Measurements from ENCODE around the gene ZSCAN12.
"Not testable (repeated sequence)": the region's sequence is repeated elsewhere in the genome, so short reads cannot be mapped to it uniquely, and the experiment has no call there.

Gene ZSCAN12

DNA sequence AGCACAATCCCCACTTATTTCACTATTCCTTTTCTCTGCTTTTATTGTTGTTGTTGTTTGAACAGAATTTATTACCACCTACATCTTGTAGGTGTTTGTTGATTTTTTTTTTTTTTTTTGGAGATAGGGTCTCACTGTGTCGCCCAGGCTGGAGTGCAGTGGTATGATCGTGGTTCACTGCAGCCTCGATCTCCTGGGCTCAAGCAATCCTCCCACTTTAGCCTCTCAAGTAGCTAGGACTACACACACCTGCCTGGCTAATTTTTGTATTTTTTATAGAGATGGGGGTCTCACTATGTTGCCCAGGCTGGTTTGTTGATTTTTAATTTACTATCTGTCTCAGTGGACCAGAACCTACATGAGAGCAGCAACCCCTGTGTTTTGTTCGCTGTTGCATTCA, 3.6 kb downstream of the ZSCAN12 start:
- no peak for DNase-seq (ENCODE audit: low read depth in 2 of 2, low spot score in 1 of 2)

DNA sequence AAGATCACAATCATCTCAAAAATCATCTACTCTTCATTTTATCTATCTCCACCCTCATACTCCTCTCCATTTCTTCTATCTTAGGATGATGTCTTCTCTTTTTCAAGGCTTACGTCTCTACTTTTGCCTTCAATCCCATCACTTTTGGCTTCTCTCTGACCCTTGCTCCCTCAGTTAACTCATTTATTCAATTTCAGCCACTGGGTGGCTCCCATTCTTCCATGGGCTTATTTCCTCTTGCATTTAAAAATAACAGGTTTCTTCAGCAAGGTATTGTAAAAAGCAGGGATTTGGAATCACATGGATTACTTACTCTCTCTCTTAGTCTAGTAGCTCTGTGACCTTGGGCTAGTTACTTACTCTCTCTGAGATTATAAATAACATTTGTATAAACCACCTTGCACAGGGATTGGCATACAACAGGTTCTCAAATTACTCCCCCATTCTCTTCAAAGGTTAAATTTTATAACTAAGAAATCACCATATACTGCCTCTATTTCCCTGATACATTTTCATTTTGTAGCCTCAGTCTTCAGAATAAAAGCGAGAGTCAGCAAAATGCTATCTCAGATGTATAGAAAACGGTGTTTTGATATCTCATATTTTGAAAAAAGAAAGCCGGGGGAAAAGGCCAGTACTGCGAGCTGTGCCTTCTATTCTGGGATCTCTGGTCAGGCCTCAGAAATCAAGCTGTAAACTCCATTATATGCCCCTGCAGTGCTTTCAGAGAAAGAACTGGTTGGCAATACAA, 5.5 kb downstream of the ZSCAN12 start:
- DNase-seq (ENCODE audit: low read depth in 2 of 2, low spot score in 1 of 2): no peak

DNA sequence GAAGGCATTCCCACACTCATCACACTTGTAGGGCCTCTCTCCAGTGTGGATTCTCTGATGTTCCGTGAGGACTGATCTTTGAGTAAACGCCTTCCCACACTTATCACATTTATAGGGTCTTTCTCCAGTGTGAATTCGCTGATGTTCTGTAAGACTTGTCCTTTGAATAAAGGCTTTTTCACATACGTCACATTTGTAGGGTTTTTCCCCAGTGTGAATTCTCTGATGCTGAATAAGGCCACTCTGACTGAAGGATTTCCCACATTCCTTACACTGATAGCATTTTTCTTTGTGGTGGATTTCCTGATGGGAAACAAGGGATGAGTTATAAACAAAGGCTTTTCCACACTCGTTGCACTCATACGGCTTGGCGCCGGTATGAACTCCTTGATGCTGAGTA, 8.9 kb downstream of the ZSCAN12 start:
- no peak for DNase-seq (ENCODE audit: low read depth in 2 of 2, low spot score in 1 of 2)

DNA sequence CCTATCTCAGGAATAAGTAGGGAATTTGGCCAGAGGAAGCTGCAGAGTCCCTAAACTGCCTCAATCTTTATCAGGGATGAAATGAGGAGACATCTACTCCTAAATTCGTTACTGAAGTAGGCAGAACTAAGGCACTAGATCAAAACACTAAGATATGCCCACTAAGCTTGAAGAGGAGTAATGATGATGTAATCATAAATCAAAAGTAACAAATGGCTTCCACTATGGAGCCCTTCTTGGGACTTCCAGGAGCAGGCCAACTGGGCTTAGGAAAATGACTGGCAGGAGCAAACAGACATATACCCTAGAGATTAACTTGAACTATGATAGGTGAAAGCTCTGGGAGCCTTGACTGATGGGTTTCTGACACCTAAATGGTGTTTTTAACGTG, 15.4 kb downstream of the ZSCAN12 start:
- DNase-seq (ENCODE audit: low read depth in 2 of 2, low spot score in 1 of 2): no peak

DNA sequence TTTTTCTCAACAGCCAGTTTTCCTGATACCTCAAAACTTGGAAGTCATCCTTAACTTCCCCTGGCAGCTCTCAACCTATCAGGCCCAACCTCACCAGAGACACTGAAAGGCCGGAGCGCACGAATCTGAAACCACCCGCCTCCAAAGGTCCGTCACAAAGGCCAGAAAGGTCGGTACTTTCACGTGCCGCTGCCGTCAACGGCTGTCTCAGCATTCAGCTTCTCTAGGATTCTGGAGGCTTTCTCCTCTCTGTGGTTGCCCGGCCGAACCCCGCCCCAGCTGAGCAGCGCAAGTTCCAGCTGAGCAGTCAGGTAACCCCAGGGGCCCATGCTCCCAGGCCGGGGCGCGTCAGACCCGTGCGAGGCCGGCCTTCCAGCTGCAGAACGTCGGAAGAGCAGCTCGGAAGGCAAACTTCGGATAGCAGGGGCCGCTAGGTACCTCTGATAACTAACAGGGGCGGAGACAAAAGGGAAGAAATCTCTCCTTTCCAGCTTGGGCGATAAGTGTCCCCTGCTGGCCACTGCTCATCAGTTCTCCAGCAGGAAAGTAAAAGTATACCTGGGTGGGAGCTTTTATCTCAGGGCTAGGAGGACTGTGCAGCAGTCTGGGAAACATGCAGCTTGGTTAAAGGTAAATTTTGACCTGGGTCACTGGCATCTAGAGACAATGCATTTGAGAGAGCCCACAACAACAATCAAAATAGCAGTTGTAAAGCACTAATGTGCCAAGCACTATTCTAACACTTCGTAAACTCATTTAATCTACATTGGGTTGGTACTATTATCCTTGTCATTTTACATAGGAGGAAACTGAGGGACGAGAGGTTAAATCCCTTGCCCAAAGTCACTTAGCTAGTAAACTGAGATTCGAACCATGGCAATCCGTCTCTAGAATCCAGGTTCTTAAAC, 16.1 kb downstream of the ZSCAN12 start:
- DNase-seq (ENCODE audit: low read depth in 2 of 2, low spot score in 1 of 2): no peak

DNA sequence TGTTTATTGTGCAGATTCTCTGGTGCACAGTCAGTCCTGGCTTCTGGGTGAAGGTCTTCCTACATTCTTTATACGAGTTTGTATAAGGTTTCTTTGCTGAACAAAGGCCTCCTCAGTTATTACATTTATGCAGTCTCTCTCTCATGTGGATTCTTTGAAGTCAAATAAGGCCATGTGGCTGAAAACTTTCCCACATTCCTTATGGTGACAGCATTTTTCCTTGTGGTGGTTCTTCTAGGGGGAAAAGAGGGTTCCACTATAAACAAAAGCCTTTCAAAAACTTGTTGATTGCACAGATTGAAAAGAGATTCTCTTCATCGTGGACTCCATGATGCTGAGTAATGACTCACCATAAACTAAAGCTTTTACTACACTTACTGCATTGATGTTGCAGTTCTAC, 19.2 kb downstream of the ZSCAN12 start:
- DNase-seq (ENCODE audit: low read depth in 2 of 2, low spot score in 1 of 2): no peak

DNA sequence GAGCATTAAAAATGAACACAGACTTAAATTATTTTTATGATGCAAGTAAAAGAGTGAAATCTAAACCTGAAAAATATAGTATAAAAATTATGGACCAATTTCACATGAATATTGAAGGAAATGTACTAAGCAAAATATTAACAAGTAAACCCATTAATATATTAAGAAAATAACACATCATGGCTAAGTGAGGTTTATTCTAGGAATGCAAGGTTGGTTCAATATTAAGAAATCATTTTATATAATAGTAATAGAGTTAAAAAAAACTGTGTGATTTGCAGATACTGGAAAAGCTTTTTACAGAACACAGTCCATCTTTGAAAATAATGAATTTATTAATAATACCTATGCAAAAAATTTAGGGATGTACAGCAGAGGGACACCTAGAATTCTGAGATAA, 20.9 kb downstream of the ZSCAN12 start:
- no peak for DNase-seq (ENCODE audit: low read depth in 2 of 2, low spot score in 1 of 2)

DNA sequence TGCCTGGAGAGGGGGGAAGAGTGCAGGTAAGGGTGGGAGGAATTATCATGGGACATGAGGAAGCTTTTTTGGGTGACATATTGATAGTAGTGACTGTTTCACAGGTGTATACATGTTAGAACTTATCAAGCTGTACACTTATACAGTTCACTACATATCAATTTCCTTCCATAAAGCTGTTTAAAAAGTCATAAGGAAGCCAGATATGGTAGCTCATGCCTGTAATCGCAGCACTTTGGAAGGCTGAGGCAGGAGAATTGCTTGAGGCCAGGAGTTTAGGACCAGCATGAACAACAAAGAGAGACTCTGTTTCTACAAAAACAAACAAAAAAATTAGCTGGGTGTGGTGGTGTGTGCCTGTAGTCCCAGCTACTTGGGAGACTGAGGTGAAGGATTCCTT, 21.7 kb downstream of the ZSCAN12 start:
- no peak for DNase-seq (ENCODE audit: low read depth in 2 of 2, low spot score in 1 of 2)

DNA sequence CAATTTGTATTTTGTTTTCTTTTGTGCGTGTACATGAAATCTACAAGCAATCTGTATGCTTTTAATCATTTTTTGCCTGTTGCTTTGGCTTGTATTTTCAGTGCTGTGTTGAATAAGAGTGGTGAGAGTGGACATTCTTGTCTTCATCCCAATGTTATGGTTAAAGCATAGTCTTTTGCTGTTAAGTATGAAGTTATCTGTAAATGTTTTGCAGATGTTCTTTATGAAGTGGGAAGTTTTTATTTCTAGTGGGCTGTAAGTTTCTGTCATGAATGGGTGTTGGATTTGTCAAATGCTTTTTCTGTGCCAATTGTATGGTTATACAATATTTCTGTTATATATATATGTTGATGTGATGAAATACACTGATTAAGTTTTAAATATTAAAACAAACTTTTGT, 25.6 kb downstream of the ZSCAN12 start:
- no peak for DNase-seq (ENCODE audit: low read depth in 2 of 2, low spot score in 1 of 2)

DNA sequence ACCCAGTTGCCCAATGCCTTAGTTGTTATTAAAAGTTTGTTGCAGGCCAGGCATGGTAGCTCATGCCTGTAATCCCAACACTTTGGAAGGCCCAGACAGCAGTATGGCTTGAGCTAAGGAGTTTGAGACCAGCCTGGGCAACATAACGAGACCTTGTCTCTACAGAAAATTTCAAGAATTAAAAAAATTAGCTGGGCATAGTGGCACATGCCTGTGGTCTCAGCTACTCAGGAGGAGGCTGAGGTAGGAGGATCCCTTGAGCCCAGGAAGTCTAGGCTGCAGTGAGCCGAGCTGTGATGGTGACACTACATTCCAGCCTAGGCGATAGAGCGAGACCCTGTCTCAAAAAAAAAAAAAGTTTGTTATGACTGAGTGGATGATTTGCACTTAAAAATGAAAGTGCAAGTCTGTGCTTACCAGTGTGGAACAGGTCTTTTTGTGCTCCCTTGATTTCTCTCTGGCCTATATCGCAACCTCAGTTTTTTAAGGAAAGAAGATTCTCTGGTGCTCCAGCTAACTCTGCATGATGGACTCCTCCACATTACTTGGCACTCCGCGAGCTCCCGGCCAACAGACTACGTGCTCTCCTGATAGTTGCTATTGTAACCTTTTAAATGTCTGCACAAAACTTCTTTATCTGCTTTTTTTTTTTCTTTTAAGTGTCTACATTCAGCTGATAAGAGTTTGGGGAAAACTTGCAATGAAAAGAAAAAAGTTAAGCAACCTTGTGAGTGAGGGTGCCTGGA, 27.7 kb downstream of the ZSCAN12 start:
- no peak for DNase-seq (ENCODE audit: low read depth in 2 of 2, low spot score in 1 of 2)

DNA sequence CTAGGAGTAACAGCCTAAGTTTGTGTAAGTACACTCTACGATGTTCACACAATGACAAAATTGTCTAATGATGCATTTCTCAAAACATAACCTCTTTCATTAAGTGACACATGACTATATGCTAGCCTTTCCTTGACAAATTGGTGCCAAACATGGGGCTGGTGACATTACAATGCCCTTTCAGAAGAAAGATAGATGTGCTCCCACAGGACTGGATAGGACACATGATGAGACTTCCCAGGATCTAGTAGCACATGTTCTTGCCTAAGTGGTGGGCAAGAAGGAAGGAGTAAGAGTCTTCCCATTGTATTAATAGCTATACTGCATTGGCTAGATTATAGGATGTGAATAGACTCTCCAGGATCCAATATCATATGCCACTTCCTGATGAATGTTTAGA, 28.3 kb downstream of the ZSCAN12 start:
- no peak for DNase-seq (ENCODE audit: low read depth in 2 of 2, low spot score in 1 of 2)

DNA sequence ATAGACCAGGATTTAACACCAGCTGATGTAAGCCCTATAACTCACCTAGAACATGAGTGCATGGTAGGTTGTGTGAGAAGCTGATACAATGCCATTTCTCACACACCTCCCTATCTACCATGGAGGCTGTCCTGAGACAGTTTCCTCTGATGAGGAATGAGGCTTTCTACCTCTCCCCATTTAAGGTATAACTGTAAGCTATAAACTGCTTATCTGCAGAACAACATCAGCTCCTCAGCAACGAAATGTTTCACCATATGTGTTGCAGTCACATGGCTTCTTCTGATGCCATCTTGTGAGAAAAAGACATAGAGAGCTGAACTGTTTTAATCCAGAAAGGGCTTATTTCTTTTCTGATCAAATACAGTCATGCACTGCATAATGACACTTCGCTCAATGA, 29.1 kb downstream of the ZSCAN12 start:
- DNase-seq (ENCODE audit: low read depth in 2 of 2, low spot score in 1 of 2): no peak

DNA sequence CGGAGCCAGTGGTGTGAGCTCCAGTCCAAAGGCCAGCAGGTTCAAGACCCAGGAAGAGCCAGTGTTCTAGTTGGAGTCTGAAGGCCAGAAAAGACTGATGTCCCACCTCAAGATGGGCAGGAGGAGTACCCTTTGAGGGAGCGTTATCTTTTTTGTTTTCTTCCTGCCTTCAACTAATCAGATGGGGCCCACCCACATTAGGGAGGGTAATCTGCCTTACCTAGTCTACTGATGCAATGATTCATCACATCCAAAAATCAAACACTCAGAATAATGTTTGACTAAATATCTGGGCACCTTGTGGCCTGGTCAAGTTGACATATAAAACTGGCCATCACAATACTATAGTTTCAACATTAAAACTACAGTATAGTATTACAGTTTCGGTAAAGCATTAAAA, 30.1 kb downstream of the ZSCAN12 start:
- DNase-seq (ENCODE audit: low read depth in 2 of 2, low spot score in 1 of 2): no peak

DNA sequence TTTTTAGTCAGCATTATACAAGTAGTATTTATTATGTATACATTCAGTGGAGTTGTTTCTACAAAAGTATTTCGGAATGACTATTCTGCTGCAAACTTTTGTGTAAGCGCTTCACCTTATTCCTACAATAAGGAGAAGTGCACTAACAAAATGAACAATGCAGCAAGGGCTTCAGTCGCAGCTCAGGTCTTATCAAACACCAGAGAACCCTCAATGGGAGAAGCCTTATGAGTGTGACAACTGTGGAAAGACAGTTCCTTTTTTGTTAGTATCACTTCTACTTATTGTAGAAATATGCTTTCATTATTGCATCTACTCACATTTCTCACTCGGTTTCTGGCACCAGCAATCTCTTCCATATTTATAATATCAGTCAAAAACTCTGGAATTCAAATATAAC, 31.0 kb downstream of the ZSCAN12 start:
- DNase-seq (ENCODE audit: low read depth in 2 of 2, low spot score in 1 of 2): no peak

DNA sequence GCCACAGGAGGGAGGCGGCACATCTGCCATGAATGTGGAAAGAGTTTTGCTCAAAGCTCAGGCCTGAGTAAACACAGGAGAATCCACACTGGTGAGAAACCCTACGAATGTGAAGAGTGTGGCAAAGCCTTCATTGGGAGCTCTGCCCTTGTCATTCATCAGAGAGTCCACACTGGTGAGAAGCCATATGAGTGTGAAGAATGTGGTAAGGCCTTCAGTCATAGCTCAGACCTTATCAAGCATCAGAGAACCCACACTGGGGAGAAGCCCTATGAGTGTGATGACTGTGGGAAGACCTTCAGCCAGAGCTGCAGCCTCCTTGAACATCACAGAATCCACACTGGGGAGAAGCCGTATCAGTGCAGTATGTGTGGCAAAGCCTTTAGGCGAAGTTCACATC, 34.0 kb downstream of the ZSCAN12 start:
- DNase-seq (ENCODE audit: low read depth in 2 of 2, low spot score in 1 of 2): not testable (repeated sequence)

DNA sequence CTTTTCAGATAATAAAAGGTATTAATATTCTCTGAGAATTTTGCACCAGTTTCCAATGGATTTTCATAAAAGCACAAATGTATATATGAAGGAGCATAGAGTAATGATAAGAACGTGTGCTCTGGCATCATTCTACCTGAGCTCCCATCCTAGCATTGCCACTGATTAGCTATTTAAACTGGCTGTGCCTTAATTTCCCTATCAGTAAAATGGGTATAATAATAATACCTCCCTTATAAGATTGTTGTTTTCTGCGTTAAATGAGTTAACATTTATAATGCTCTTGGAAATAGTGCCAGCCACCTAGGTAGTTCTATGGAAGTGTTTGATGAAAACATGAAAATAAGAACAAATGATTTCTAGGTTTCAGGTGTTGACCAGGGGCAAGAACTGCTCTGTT, 38.6 kb downstream of the ZSCAN12 start:
- no peak for DNase-seq (ENCODE audit: low read depth in 2 of 2, low spot score in 1 of 2)

DNA sequence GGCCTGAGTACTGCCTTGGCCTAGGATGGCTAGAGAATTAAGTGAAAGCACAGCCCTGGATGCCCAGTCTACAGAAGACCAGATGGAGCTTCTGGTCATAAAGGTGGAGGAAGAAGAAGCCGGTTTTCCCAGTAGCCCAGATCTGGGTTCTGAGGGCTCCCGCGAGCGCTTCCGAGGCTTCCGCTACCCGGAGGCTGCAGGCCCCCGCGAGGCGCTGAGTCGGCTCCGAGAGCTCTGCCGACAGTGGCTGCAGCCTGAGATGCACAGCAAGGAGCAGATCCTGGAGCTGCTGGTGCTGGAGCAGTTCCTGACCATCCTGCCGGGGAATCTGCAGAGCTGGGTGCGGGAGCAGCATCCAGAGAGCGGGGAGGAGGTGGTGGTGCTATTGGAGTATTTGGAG, 40.0 kb downstream of the ZSCAN12 start:
- DNase-seq (ENCODE audit: low read depth in 2 of 2, low spot score in 1 of 2): not testable (repeated sequence)

DNA sequence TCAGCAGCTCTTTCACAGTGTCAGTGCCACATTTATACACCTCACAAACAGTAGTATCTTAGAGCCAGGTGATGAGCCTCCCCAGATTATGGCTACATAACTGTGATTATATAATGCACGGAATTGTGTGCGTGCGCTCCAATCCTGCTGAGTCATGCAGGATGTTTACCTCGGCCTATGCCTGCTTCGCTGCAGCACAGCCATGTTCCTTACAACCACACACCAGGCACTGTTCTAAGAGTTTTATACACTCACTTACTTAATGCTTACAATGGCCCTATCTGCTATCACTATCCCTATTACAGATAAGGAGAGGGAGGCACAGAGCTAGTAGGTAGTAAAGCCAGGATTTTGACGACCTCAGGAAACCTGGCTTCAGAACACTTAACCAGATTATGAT, 42.5 kb downstream of the ZSCAN12 start:
- DNase-seq (ENCODE audit: low read depth in 2 of 2, low spot score in 1 of 2): no peak

DNA sequence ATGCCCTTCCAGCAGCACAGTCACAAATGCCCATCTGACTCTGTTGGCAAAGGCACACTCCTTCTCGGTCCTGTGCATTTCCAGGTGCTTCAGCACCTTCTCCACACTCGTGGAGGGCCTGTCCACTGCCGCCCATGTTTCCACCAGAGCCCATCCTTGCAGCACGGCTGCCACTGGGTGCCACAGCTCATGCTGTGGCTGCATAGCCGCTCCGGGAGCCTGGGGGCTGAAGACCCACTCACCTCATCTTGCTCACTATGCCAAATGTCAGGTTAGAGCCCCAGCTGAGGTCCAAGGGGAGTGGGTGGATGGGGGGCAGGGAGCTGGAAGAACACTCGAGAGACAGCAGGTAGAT, 42.9 kb downstream of the ZSCAN12 start:
- no peak for DNase-seq (ENCODE audit: low read depth in 2 of 2, low spot score in 1 of 2)

DNA sequence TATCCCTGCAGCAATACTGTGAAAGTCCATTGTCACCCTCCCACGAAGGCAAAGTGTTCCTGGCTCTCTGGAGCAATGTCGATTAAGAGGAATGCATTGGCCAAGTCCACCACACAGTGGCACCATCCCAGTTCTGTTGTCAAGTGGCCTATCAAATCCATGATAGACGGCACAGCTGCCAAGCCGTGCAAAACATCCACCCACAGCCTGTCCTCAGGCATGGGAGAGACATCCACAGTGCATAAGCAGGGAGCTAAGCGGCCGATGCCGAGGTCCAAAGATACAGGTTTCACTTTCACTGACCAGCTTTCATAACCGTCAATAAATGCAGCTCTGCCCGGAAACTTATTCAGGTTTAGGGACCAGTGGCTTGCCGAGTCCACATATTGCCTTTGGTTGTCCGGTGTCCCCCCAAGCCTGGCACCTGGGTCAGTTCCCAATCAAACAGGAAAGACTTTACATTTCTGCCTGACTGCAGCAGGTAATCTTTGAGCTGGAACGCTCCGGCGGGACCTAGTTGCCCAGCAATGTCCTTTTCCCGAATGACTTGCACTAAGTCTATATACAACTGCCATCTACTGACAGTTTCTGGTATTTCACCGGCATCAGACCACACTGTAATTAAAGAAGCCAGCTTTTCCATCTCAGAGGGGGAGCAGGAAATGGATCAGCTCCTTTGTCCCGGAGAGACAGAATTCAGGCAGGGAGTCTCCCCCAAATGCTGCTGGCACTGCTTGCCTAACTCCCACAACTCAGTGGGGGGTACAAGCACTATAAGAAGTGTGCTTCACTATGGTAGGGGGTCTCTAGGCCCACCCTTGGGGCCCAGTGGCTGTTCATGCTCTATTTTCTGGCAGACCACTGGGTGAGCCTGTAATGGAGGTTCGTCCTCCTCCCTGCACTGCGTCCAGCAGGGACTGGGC, 43.5 kb downstream of the ZSCAN12 start:
- DNase-seq (ENCODE audit: low read depth in 2 of 2, low spot score in 1 of 2): peak in 1 of 2 donors; percentile 24

Data from stimulated activated CD8-positive, alpha-beta memory T cell treated with anti-CD3 and anti-CD28 coated beads, Interleukin-4, amount 100 ng/mL, for 4 hours (primary cell).